WI38 (cell line): Measurements from ENCODE around the gene WT1.

Experiments used
- H3K4me3 ChIP-seq: 2 replicates; pipeline ENCODE4 v1.5.1; 2011; ENCODE audit warnings: low read depth, mild to moderate bottlenecking, control low read depth, low read length
- CTCF ChIP-seq: IDR thresholded peaks from 2 replicates; pipeline ENCODE4 v1.5.1; 2012; ENCODE audit warnings: low read depth, mild to moderate bottlenecking, control low read depth, low read length

WT1 gene

GRCh38 chr11:32421992-32422391 is 13.3 kb downstream of the WT1 start:
- no peak for TF ChIP-seq CTCF
- H3K4me3 ChIP-seq: no peak overlapping the region

- TF ChIP-seq CTCF: no peak
- H3K4me3 ChIP-seq: no peak overlapping the region
Observed at GRCh38 chr11:32420937-32421901, 14.1 kb downstream of the WT1 start.

GRCh38 chr11:32420139-32420538 is 15.2 kb downstream of the WT1 start:
- no peak overlapping the region for H3K4me3 ChIP-seq
- no peak for TF ChIP-seq CTCF

- H3K4me3 ChIP-seq: no peak overlapping the region
- no peak for TF ChIP-seq CTCF
Observed at GRCh38 chr11:32418836-32419235, 16.5 kb downstream of the WT1 start.

- no peak for TF ChIP-seq CTCF
- H3K4me3 ChIP-seq: no peak overlapping the region
Observed at GRCh38 chr11:32417806-32418205, 17.5 kb downstream of the WT1 start.

- no peak for TF ChIP-seq CTCF
- no peak overlapping the region for H3K4me3 ChIP-seq
Observed at GRCh38 chr11:32416301-32416700, 19.0 kb downstream of the WT1 start.

- no peak overlapping the region for H3K4me3 ChIP-seq
- TF ChIP-seq CTCF: no peak
Observed at GRCh38 chr11:32414925-32415324, 20.4 kb downstream of the WT1 start.
